ENCODE data around the gene NUP62.
A peak's percentile ranks its signal among the peaks of the same experiment; 100 is the strongest.

NUP62 gene

GRCh38 chr19:49870309-49870901 lies 58.9 kb downstream of the NUP62 start:
- Histone ChIP-seq H3K27me3 (ENCODE audit: insufficient read depth, low read length, poor library complexity) (no peaks in the 10 kb centered on the region), H2AFZ (ENCODE audit: low read depth, low read length) (peak overlapping the region; percentile 68; the same call in 1 of the 2 replicates), H3K36me3 (ENCODE audit: insufficient read depth, low read length) (peaks cover 24% of the 10 kb centered on the region), H4K20me1 (ENCODE audit: insufficient read depth, low read length) (peaks cover 13% of the 10 kb centered on the region; the same call in 1 of the 2 replicates), H3K4me3 (ENCODE audit: low read depth in 1 of 2, low read length in 2 of 2) (peak overlapping the region; percentile 25 to 65; a peak in 3 of 4 replicates), H3K4me1 (ENCODE audit: insufficient read depth, low read length) (peaks cover 60% of the 10 kb centered on the region), H3K27ac (ENCODE audit: low read length) (peak overlapping the region; percentile 72), H3K9me3 (ENCODE audit: insufficient read depth, low read length, severe bottlenecking) (no peaks in the 10 kb centered on the region), H3K9ac (ENCODE audit: low read depth, low read length) (peak overlapping the region; percentile 72), H3K79me2 (ENCODE audit: insufficient read depth, low read length) (peaks cover 33% of the 10 kb centered on the region), H3K4me2 (ENCODE audit: insufficient read depth, low read length) (peak overlapping the region; percentile 73)
- ATAC-seq (ENCODE audit: insufficient read depth, low read depth), result no peak
- no peak for TF ChIP-seq EZH2 (IDR thresholded peaks at IDR 0.05; ENCODE audit: borderline replicate concordance, low read depth, low read length, severe bottlenecking)
- TF ChIP-seq, protein P1, sequence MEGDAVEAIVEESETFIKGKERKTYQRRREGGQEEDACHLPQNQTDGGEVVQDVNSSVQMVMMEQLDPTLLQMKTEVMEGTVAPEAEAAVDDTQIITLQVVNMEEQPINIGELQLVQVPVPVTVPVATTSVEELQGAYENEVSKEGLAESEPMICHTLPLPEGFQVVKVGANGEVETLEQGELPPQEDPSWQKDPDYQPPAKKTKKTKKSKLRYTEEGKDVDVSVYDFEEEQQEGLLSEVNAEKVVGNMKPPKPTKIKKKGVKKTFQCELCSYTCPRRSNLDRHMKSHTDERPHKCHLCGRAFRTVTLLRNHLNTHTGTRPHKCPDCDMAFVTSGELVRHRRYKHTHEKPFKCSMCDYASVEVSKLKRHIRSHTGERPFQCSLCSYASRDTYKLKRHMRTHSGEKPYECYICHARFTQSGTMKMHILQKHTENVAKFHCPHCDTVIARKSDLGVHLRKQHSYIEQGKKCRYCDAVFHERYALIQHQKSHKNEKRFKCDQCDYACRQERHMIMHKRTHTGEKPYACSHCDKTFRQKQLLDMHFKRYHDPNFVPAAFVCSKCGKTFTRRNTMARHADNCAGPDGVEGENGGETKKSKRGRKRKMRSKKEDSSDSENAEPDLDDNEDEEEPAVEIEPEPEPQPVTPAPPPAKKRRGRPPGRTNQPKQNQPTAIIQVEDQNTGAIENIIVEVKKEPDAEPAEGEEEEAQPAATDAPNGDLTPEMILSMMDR (IDR thresholded peaks at IDR 0.05; ENCODE audit: borderline replicate concordance, extremely low read depth, low read length, poor library complexity, severe bottlenecking), result no peak
- DNase-seq, result no peak

DNA sequence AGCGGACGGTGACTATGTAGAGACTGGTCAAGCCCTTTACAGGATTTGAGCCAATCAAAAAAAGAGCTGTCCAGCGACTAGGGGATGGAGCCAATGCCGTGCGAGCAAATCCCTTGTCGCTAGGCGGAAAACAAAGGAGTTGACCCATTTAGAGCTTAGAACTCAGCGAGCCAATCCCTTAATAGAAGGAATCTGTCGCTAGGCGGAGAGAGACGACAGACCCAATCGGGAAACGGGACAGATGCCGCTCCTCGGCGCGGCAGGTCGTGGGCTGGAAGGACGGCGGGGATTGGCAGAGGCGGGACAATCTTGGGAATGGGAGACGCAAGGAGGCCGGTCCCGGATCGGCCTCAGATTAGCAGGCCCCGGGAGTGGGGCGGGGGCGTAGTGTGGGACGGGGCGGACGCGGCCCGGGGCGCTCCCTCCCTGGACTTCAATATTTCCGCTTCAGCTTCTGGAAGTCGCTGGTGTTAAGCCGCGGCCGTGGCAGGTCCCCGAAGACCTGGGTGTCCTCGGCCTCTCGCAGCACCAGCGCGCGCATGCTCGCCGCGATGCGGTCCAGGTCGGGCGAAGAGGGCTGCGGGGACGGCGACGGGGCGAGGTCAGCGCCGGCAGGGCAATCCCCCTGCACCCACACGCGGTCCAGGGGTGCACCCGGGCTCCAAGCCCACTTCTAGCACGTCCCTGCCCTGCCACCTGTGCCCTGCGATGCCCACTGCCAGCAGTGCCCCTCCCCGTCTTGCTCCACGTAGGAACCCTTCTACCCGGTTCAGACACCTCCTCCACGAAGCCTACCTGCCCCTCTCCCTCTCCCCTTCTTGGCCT lies 59.6 kb downstream of the NUP62 start:
- peak overlapping the region; percentile 72 for H2AFZ ChIP-seq (ENCODE audit: low read depth, low read length)
- H3K27me3 ChIP-seq (ENCODE audit: insufficient read depth, low read length, poor library complexity), result no peaks in the 10 kb centered on the region
- peak overlapping the region; percentile 72 for H3K27ac ChIP-seq (ENCODE audit: low read length)
- peaks cover 33% of the 10 kb centered on the region for H3K79me2 ChIP-seq (ENCODE audit: insufficient read depth, low read length)
- TF ChIP-seq, protein P1 (IDR thresholded peaks at IDR 0.05; ENCODE audit: borderline replicate concordance, extremely low read depth, low read length, poor library complexity, severe bottlenecking), result no peak
- no peak for TF ChIP-seq EZH2 (IDR thresholded peaks at IDR 0.05; ENCODE audit: borderline replicate concordance, low read depth, low read length, severe bottlenecking)
- H3K36me3 ChIP-seq (ENCODE audit: insufficient read depth, low read length), result peaks cover 30% of the 10 kb centered on the region
- ATAC-seq (ENCODE audit: insufficient read depth, low read depth) (peak; percentile 82), DNase-seq (peak; percentile 97)
- peaks cover 19% of the 10 kb centered on the region for H4K20me1 ChIP-seq (ENCODE audit: insufficient read depth, low read length)
- peak overlapping the region; percentile 72 for H3K9ac ChIP-seq (ENCODE audit: low read depth, low read length)
- H3K4me2 ChIP-seq (ENCODE audit: insufficient read depth, low read length), result peak overlapping the region; percentile 73
- peaks cover 60% of the 10 kb centered on the region for H3K4me1 ChIP-seq (ENCODE audit: insufficient read depth, low read length)
- H3K9me3 ChIP-seq (ENCODE audit: insufficient read depth, low read length, severe bottlenecking), result no peaks in the 10 kb centered on the region
- peak overlapping the region; percentile 25 to 84; a peak in 3 of 4 replicates for H3K4me3 ChIP-seq (ENCODE audit: low read depth in 1 of 2, low read length in 2 of 2)

GRCh38 chr19:49869009-49869483 lies 60.3 kb downstream of the NUP62 start:
- H3K9me3 ChIP-seq (ENCODE audit: insufficient read depth, low read length, severe bottlenecking), result no peaks in the 10 kb centered on the region
- peaks cover 31% of the 10 kb centered on the region for H3K36me3 ChIP-seq (ENCODE audit: insufficient read depth, low read length)
- H2AFZ ChIP-seq (ENCODE audit: low read depth, low read length), result peak overlapping the region; percentile 72
- ATAC-seq (ENCODE audit: insufficient read depth, low read depth) (peak; percentile 22), DNase-seq (no peak)
- no peaks in the 10 kb centered on the region for H3K27me3 ChIP-seq (ENCODE audit: insufficient read depth, low read length, poor library complexity)
- H3K27ac ChIP-seq (ENCODE audit: low read length), result peak overlapping the region; percentile 72
- H3K4me3 ChIP-seq (ENCODE audit: low read depth in 1 of 2, low read length in 2 of 2), result peak overlapping the region; percentile 12 to 84; a peak in 3 of 4 replicates
- peak overlapping the region; percentile 73 for H3K9ac ChIP-seq (ENCODE audit: low read depth, low read length)
- H3K4me1 ChIP-seq (ENCODE audit: insufficient read depth, low read length), result peaks cover 60% of the 10 kb centered on the region
- TF ChIP-seq, protein P1 (IDR thresholded peaks at IDR 0.05; ENCODE audit: borderline replicate concordance, extremely low read depth, low read length, poor library complexity, severe bottlenecking), result no peak
- TF ChIP-seq EZH2 (IDR thresholded peaks at IDR 0.05; ENCODE audit: borderline replicate concordance, low read depth, low read length, severe bottlenecking), result no peak
- H3K4me2 ChIP-seq (ENCODE audit: insufficient read depth, low read length), result peak overlapping the region; percentile 73
- peaks cover 33% of the 10 kb centered on the region for H3K79me2 ChIP-seq (ENCODE audit: insufficient read depth, low read length)
- peaks cover 25% of the 10 kb centered on the region for H4K20me1 ChIP-seq (ENCODE audit: insufficient read depth, low read length)
